Esophagus squamous epithelium (tissue), 5 donors: ENCODE results near the gene CLSTN2. TPM values are rescaled to one million over a fixed set of nuclear protein-coding genes. Genes with fewer than 3 reads are reported as not detected.

Experiments used
- DNase-seq: peaks from one replicate; lab custom pipeline; 2025; lab: John Stamatoyannopoulos, UW
- H3K27ac ChIP-seq, 4 donors: fragments of 200-600 bp; sonication (generic); one replicate each; pipeline ENCODE4 v1.5.1; 2016 to 2019; ENCODE audit warnings: mild to moderate bottlenecking in 1 of 4
- H3K27me3 ChIP-seq, 4 donors: fragments of 200-600 bp; sonication (generic); 1 replicate in 3 of 4; 2 replicates in 1 of 4; pipeline versions ENCODE4 v1.5.1 to v1.6.0; 2017 to 2021; ENCODE audit warnings: antibody characterized with exemption in 1 of 4
- H3K36me3 ChIP-seq, 3 donors: fragments of 200-600 bp; sonication (generic); one replicate each; pipeline ENCODE4 v1.5.1; 2016 to 2019
- H3K4me1 ChIP-seq, 3 donors: fragments of 200-600 bp; sonication (generic); one replicate each; pipeline ENCODE4 v1.5.1; 2017 to 2019
- H3K4me3 ChIP-seq, 4 donors: fragments of 200-600 bp; sonication (generic); 1 replicate in 3 of 4; 2 replicates in 1 of 4; pipeline ENCODE4 v1.5.1; 2016 to 2019; ENCODE audit warnings: mild to moderate bottlenecking in 2 of 4, moderate library complexity in 1 of 4
- H3K9me3 ChIP-seq, 3 donors: fragments of 200-600 bp; sonication (generic); one replicate each; pipeline ENCODE4 v1.5.1; 2016 to 2019
- CTCF ChIP-seq, 6 experiments: fragments of 450-650 bp in 4 of 6; fragments of 200-600 bp in 2 of 6; sonication (generic) in 2 of 6; IDR thresholded peaks; one replicate each; pipeline ENCODE4 v1.5.1; 2016 to 2019; ENCODE audit warnings: antibody characterized with exemption in 6 of 6, mild to moderate bottlenecking in 4 of 6, moderate library complexity in 4 of 6
- POLR2A ChIP-seq, 4 donors: fragments of 450-650 bp; IDR thresholded peaks; one replicate each; pipeline ENCODE4 v1.6.1; 2017; ENCODE audit warnings: antibody characterized with exemption in 4 of 4, mild to moderate bottlenecking in 4 of 4, moderate library complexity in 3 of 4
- WGBS, 2 donors: methylation state at CpG; one replicate each; pipeline ENCODE4 v1.1.5; 2018; 5-methylcytosine and 5-hydroxymethylcytosine counted together
- intact Hi-C: fragments of 100-400 bp; cut with DNase I; formaldehyde crosslinking; loops from one replicate; pipeline ENCODE4 v1.15.0; 2022
- total RNA-seq, 4 donors: library from RNA; depleted of rRNA; stranded (reverse); fragments of >200 nt; gene quantifications; one replicate each; pipeline ENCODE4 v1.1.0, GENCODE V29; 2016
- donor health status: DM: yes; HTN: yes; CAD: no.

The CLSTN2 gene
- total RNA-seq, 4 donors from 2014 or later, result 0.53 to 5.0 (median 3.1) TPM

- WGBS, 2 donors, result 70 to 80% methylated on average over 8 of the region's 9 CpGs
- Histone ChIP-seq H3K27me3 (no peaks in the 10 kb centered on the region), H3K36me3 (no peaks in the 10 kb centered on the region), H3K4me1 (no peaks in the 10 kb centered on the region), H3K4me3 (no peak overlapping the region), H3K27ac (no peak overlapping the region), H3K9me3 (no peaks in the 10 kb centered on the region)
- DNase-seq, result no peak
- no peak for TF ChIP-seq POLR2A (IDR thresholded peaks at IDR 0.05)
- TF ChIP-seq CTCF (IDR thresholded peaks at IDR 0.05), result no peak
- intact Hi-C loops, result no loop called here
Measured at GRCh38 chr3:140365872-140366697, 431.1 kb downstream of the CLSTN2 start.

- Histone ChIP-seq H3K9me3 (no peaks in the 10 kb centered on the region), H3K4me1 (no peaks in the 10 kb centered on the region), H3K4me3 (no peak overlapping the region), H3K36me3 (no peaks in the 10 kb centered on the region), H3K27me3 (no peaks in the 10 kb centered on the region), H3K27ac (no peak overlapping the region)
- WGBS, 2 donors, result 82 to 86% methylated on average over 4 to 5 of the region's 5 CpGs
- intact Hi-C loops, result no loop called here
- DNase-seq, result no peak
- no peak for TF ChIP-seq POLR2A (IDR thresholded peaks at IDR 0.05)
- TF ChIP-seq CTCF (IDR thresholded peaks at IDR 0.05), result no peak
Measured at GRCh38 chr3:140368223-140368811, 433.3 kb downstream of the CLSTN2 start.

- intact Hi-C loops, result no loop called here
- Histone ChIP-seq H3K4me3 (no peak overlapping the region), H3K9me3 (no peaks in the 10 kb centered on the region), H3K27ac (no peak overlapping the region), H3K36me3 (no peaks in the 10 kb centered on the region), H3K4me1 (no peaks in the 10 kb centered on the region), H3K27me3 (no peaks in the 10 kb centered on the region)
- no peak for DNase-seq
- no peak for TF ChIP-seq CTCF (IDR thresholded peaks at IDR 0.05)
- no peak for TF ChIP-seq POLR2A (IDR thresholded peaks at IDR 0.05)
- 86% methylated on average over 1 of the region's 2 CpGs; no CpG with 5 or more reads in 1 of the 2 donors for WGBS, 2 donors
Measured at GRCh38 chr3:140370686-140371085, 435.7 kb downstream of the CLSTN2 start.

GRCh38 chr3:140373234-140373633 is 438.2 kb downstream of the CLSTN2 start:
- TF ChIP-seq CTCF (IDR thresholded peaks at IDR 0.05) (no peak), POLR2A (IDR thresholded peaks at IDR 0.05) (no peak)

GRCh38 chr3:140375002-140375401 is 440.0 kb downstream of the CLSTN2 start:
- Histone ChIP-seq H3K9me3 (no peaks in the 10 kb centered on the region), H3K27me3 (no peaks in the 10 kb centered on the region), H3K4me3 (no peak overlapping the region), H3K36me3 (no peaks in the 10 kb centered on the region), H3K4me1 (no peaks in the 10 kb centered on the region), H3K27ac (no peak overlapping the region)
- no peak for DNase-seq
- TF ChIP-seq CTCF (IDR thresholded peaks at IDR 0.05), result no peak
- TF ChIP-seq POLR2A (IDR thresholded peaks at IDR 0.05), result no peak
- intact Hi-C loops, result no loop called here
- WGBS, 2 donors, result 40 to 44% methylated on average over 1 of the region's 1 CpG

More at GRCh38 chr3:140373234-140373633, 438.2 kb downstream of the CLSTN2 start:
- 75 to 100% methylated on average over 1 of the region's 1 CpG for WGBS, 2 donors
- DNase-seq, result no peak
- Histone ChIP-seq H3K27ac (no peak overlapping the region), H3K4me1 (no peaks in the 10 kb centered on the region), H3K27me3 (no peaks in the 10 kb centered on the region), H3K9me3 (no peaks in the 10 kb centered on the region), H3K4me3 (no peak overlapping the region), H3K36me3 (no peaks in the 10 kb centered on the region)
- intact Hi-C loops, result no loop called here
